ENCODE results near the gene SNRK.
A peak's percentile ranks its signal among the peaks of the same experiment; 100 is the strongest.

The SNRK gene

DNA sequence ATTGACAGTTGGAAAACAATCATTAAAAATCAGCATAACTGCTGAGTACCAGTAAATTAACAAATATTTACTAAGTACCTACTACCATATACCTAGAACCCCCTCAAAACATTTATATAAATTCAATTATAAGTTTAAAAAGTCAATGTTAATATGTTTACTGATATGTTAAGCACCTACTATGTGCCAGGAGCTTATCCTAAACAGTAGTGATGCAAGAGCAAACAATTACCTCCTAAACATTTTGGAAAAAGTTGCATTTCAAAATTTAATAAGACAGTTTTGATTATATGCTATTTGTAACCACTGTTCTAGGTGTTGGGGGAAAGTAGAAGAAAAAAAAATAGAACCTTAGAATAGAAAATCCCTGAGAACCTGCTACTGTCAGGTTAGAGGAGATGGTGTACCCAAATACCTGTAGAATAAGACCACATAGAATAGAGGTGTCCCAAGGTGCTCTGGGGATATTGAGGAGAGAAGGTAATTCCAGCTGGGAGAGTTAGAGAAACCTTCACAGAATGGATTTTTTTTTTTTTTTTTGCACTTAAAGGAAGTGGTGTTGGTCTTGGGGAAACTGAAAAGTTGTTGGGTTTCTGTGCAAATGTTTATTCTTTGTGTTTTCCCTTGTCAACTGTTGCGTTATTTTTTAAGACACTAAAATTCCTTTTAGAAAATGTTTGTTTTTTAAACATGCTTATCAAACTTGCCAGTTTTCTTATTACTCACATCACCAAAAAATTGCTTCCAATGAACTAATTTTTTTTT, 16.0 kb downstream of the SNRK start:
- ATAC-seq (replicated peaks) (peak; percentile 56), DNase-seq (no peak)
- Mint-ChIP-seq H3K36me3 (ENCODE audit: insufficient read depth) (peaks cover 55% of the 10 kb centered on the region), H3K27me3 (no peaks in the 10 kb centered on the region), H3K9me3 (no peaks in the 10 kb centered on the region), H3K4me3 (peak overlapping the region; percentile 51 to 69), H3K27ac (peak overlapping the region; percentile 39 to 54), H3K4me1 (ENCODE audit: low read depth in 2 of 2) (peaks cover 35 to 57% of the 10 kb centered on the region in 2 donors)

DNA sequence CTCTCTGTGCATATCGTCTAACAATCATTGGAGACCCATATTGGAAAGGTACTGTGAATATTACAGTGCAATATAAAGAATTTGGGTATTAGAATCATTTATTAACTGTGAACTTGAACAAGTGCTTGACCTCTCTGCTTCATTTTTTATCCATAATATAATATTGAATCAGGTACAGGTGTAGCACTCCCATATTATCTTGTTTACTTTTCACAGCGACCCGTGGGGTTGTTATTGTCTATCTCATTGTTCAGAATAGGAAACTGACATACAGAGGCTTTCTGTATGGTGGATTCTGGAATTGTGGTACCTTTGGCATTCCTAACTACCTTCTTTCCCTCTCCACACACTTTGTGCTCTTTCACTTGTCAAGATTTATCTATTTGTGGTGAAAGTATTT, 17.8 kb downstream of the SNRK start:
- peaks cover 62% of the 10 kb centered on the region for H3K36me3 Mint-ChIP-seq (ENCODE audit: insufficient read depth)
- H3K27me3 Mint-ChIP-seq = no peaks in the 10 kb centered on the region
- H3K27ac Mint-ChIP-seq = peak overlapping the region in 1 of 2 donors; percentile 54
- peak overlapping the region; percentile 17 to 25 for H3K4me3 Mint-ChIP-seq
- H3K9me3 Mint-ChIP-seq = no peaks in the 10 kb centered on the region
- peaks cover 37 to 60% of the 10 kb centered on the region in 2 donors for H3K4me1 Mint-ChIP-seq (ENCODE audit: low read depth in 2 of 2)
- DNase-seq (no peak), ATAC-seq (replicated peaks) (no peak)

DNA sequence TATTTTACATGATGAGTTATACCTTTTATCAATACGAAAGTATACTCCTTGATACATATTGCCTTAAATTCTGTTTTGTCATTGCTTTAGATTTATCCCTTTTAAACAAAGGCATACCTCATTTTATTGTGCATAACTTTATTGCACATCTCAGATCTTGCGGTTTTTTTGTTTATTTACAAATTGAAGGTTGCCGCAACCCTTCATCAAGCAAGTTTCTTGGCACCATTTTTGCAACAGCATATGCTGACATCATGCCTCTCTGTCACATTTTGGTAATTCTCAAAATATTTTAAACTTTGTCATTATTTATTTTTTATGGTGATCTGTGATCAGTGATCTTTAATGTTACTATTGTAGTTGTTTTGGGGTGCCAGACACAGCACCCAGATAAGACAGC, 20.9 kb downstream of the SNRK start:
- no peaks in the 10 kb centered on the region for H3K9me3 Mint-ChIP-seq
- peaks cover 85% of the 10 kb centered on the region for H3K36me3 Mint-ChIP-seq (ENCODE audit: insufficient read depth)
- no peak for ATAC-seq (replicated peaks)
- H3K27ac Mint-ChIP-seq = peak overlapping the region; percentile 83 to 95
- H3K4me1 Mint-ChIP-seq (ENCODE audit: low read depth in 2 of 2) = peaks cover 46 to 67% of the 10 kb centered on the region in 2 donors
- DNase-seq = no peak
- peak overlapping the region in 1 of 2 donors; percentile 75 for H3K4me3 Mint-ChIP-seq
- H3K27me3 Mint-ChIP-seq = no peaks in the 10 kb centered on the region

DNA sequence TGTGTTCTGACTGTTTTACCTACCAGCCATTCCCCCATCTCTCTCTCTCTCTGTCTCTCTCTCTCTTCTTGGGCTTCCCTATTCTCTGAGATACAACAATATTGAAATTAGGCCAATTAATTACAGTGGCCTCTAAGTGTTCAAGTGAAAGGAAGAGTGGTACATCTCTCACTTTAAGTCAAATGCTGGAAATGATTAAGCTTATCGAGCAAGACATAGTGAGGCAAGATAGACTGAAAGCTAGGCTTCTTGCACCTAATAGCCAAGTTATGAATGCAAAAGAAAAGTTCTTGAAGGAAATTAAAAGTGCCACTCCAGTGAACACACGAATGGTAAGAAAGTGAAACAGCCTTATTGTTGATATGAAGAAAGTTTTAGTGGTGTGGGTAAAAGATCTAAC, 21.3 kb downstream of the SNRK start:
- DNase-seq = no peak
- H3K36me3 Mint-ChIP-seq (ENCODE audit: insufficient read depth) = peaks cover 84% of the 10 kb centered on the region
- no peak for ATAC-seq (replicated peaks)
- H3K4me3 Mint-ChIP-seq = peak overlapping the region; percentile 28 to 75
- peak overlapping the region; percentile 83 to 95 for H3K27ac Mint-ChIP-seq
- H3K9me3 Mint-ChIP-seq = no peaks in the 10 kb centered on the region
- H3K27me3 Mint-ChIP-seq = no peaks in the 10 kb centered on the region
- peaks cover 46 to 65% of the 10 kb centered on the region in 2 donors for H3K4me1 Mint-ChIP-seq (ENCODE audit: low read depth in 2 of 2)

DNA sequence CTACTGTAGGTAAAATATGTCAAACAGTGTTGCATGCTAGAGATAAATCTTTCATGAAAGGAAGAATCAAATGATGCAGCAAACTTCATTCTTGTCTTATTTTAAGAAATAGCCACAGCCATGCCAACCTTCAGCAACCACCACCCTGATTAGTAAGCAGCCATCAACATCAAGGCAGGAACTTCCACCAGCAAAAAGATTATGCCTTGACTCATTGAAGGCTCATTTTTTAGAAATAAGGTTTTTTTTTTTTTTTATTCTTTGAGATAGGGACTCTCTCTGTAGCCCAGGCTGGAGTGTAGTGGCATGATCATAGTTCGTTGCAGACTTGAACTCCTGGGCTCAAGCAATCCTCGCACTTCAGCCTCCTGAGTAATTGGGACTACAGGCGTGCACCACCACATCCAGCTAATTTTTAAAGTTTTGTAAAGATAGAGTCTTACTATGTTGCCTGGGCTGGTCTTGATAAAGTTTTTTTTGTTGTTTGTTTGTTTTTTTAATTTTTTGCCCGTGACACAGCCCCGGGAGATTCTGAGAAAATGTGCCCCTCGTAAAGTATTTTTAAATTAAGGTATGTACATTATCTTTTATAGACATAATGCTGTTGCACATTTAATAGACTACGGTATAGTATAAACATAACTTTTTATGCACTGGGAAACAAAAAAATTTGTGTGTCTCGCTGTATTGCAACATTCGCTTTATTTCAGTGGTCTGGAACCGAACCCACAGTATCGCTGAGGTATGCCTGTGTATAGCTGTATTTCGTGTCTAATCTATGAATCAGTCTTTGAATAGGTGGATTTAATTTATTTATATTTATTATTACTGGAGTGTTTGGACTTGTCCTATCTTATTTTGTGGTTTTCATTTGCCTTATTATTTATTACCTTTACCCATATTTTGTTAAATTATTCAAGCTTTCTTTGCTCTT, 23.3 kb downstream of the SNRK start:
- Mint-ChIP-seq H3K27ac (no peak overlapping the region), H3K27me3 (no peaks in the 10 kb centered on the region), H3K4me1 (ENCODE audit: low read depth in 2 of 2) (peaks cover 37 to 58% of the 10 kb centered on the region in 2 donors), H3K36me3 (ENCODE audit: insufficient read depth) (peaks cover 73% of the 10 kb centered on the region), H3K4me3 (peak overlapping the region in 1 of 2 donors; percentile 1), H3K9me3 (no peaks in the 10 kb centered on the region)
- ATAC-seq (replicated peaks) = no peak
- DNase-seq = no peak

DNA sequence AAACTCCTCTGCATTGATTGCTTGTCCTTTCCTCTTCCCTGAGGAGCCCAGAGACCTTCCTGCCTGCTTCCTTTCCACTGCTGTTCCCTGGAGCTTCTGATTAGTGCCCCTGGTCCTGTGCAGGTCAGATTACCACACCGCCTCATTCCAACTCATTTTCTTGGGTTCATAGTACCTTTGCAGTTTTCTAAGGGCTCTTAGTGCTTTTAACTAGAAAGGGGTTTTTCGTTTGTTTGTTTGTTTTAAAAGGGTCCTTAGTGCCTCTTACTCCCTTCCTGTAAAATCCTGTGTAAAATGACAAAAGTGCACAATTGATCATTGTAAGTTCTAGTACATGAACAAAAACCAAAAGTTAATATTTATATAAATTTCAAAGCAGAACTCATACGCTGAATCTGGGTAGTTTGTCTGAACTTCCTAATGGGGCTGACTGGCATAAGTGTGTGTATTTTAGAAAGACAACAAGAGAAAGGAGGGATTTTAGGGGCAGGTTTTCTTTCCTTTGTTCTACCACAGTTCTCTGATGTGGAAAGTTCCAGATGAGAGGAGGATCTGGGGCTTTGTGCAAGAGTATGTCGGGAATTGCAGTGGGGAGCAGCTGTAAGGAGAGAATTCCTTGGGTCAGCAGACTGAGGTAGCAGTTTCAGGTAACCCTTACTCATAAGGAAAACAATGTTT, 30.6 kb downstream of the SNRK start:
- ATAC-seq (replicated peaks) (no peak), DNase-seq (no peak)
- Mint-ChIP-seq H3K9me3 (no peaks in the 10 kb centered on the region), H3K36me3 (ENCODE audit: insufficient read depth) (peaks cover 40% of the 10 kb centered on the region), H3K27me3 (no peaks in the 10 kb centered on the region), H3K4me3 (peak overlapping the region; percentile 5 to 15), H3K4me1 (ENCODE audit: low read depth in 2 of 2) (peaks cover 40 to 68% of the 10 kb centered on the region in 2 donors), H3K27ac (peak overlapping the region; percentile 67 to 87)

DNA sequence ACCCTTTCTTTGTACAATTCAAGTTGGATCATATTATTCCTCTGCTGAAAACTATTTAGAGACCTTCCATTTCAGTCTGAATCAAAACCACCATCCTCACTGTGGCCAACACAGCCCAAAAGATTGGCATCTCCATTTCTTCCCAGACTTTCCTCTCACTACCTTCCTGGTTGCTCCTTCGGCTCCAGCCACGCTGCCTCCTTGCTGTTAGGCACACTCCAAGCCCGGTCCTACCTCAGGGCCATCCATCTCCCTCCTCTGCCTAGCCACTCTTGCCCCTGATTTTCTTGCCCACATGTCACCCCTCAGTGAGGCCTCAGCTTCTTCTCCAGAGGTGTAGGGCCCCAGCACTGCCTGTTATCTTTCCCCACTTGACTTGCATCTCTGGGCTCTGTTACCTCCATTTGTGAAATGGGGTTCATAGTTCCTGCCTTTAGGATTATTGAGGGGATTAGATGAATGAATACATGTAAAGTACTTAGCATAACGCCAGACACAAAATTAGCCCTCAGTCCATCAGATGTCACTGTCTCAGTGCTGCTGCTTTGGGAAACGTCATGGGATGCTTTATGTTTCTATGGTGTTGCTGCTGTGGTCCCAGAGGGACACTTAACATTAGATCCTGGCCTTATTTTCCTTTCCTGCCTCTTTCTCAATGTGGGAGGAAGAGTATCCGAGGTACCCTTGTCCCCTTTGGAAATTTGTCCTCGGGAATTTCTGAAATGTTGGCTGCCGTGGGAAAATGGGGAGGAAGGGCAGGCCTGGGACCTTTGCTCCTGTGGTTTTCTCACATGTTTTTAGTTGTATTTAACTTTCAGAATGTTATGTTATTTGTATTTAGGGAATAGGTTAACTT, 31.3 kb downstream of the SNRK start:
- peaks cover 37 to 73% of the 10 kb centered on the region in 2 donors for H3K4me1 Mint-ChIP-seq (ENCODE audit: low read depth in 2 of 2)
- ATAC-seq (replicated peaks) (no peak), DNase-seq (no peak)
- no peaks in the 10 kb centered on the region for H3K9me3 Mint-ChIP-seq
- H3K36me3 Mint-ChIP-seq (ENCODE audit: insufficient read depth) = peaks cover 38% of the 10 kb centered on the region
- H3K27me3 Mint-ChIP-seq = no peaks in the 10 kb centered on the region
- H3K27ac Mint-ChIP-seq = peak overlapping the region; percentile 36 to 87
- peak overlapping the region; percentile 0 to 5 for H3K4me3 Mint-ChIP-seq

DNA sequence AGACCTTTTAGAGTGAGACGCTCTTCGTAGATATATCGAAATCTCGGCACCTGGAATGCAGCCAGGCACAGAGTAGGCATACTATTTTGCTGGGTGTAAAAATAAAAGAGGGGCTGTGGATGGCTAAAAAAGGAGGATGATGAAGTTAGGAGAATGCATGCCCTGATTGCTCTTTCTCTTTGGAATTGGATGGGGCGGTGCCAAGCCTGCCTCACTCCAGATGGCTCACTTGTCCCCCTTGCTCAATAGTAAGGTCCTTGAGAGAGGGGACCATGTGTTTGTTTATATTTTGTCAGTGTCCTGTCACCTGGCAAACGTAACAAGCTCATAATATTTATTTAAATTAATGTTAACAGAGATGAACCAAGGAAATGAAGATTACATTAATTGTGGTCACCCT, 33.0 kb downstream of the SNRK start:
- ATAC-seq (replicated peaks) (no peak), DNase-seq (no peak)
- Mint-ChIP-seq H3K36me3 (ENCODE audit: insufficient read depth) (peaks cover 32% of the 10 kb centered on the region), H3K4me3 (peak overlapping the region in 1 of 2 donors; percentile 60), H3K27ac (peak overlapping the region; percentile 78 to 89), H3K4me1 (ENCODE audit: low read depth in 2 of 2) (peaks cover 38 to 64% of the 10 kb centered on the region in 2 donors), H3K9me3 (no peaks in the 10 kb centered on the region), H3K27me3 (no peaks in the 10 kb centered on the region)

DNA sequence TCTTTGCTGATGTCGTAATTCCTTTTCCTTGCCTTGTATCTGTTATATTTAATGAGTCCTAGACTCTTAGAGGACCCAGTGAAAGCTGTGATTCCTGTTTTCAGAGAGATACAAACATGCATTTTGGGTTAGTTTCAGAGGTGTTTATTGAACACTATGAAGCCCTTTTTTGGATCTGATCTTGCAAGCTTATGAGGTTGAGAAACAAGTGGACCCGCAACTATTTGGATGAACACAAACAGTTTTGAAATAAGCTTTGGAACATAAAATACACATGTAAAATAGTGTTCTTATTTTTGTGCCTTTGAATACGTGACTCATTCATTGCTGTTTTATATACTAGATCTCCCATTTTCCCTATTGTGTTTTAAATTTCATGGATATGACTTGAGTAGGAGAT, 33.5 kb downstream of the SNRK start:
- H3K36me3 Mint-ChIP-seq (ENCODE audit: insufficient read depth) = peaks cover 32% of the 10 kb centered on the region
- no peaks in the 10 kb centered on the region for H3K27me3 Mint-ChIP-seq
- H3K4me3 Mint-ChIP-seq = peak overlapping the region; percentile 14 to 60
- DNase-seq = no peak
- H3K9me3 Mint-ChIP-seq = no peaks in the 10 kb centered on the region
- peaks cover 37 to 62% of the 10 kb centered on the region in 2 donors for H3K4me1 Mint-ChIP-seq (ENCODE audit: low read depth in 2 of 2)
- H3K27ac Mint-ChIP-seq = peak overlapping the region; percentile 78 to 89
- ATAC-seq (replicated peaks) = no peak

DNA sequence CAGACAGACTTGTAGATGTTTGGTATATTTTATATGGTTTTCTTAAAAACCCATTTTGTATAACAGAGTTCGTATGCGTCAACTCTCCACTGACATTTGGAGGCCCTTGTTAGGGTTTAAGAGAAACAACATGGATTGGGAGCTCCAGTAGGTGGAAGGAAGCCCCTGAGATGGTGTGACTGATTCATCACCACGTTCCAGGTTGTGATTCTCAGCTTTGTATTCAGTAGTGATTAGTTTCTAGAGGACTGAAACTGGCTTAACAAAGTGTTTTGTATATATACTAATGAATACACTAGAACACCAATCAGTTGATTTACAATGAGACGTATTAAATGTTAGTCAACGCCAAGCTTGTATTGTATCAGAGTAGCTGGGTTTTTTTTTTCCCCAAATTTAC, 33.9 kb downstream of the SNRK start:
- DNase-seq (no peak), ATAC-seq (replicated peaks) (peak; percentile 24)
- no peaks in the 10 kb centered on the region for H3K9me3 Mint-ChIP-seq
- H3K36me3 Mint-ChIP-seq (ENCODE audit: insufficient read depth) = peaks cover 36% of the 10 kb centered on the region
- no peaks in the 10 kb centered on the region for H3K27me3 Mint-ChIP-seq
- peaks cover 37 to 58% of the 10 kb centered on the region in 2 donors for H3K4me1 Mint-ChIP-seq (ENCODE audit: low read depth in 2 of 2)
- peak overlapping the region; percentile 78 to 89 for H3K27ac Mint-ChIP-seq
- peak overlapping the region; percentile 4 to 14 for H3K4me3 Mint-ChIP-seq

DNA sequence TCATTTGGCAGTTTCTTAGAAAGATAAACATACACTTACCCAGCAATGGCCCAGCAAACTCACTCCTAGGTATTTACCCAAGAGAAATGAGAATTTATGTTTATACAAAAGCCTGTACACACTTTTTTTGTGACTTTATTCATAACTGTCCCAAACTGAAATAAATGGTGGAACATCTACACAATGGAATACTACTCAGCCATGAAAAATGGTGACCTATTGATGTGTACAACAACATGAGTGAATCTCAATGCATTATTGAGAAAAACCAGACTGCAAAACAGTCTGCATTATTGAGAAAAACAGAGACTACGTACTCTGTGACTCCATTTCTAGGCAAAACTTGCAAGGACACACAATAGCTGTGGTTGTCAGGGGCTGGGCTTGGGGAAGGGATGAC, 37.2 kb downstream of the SNRK start:
- Mint-ChIP-seq H3K4me3 (no peak overlapping the region), H3K36me3 (ENCODE audit: insufficient read depth) (peaks cover 32% of the 10 kb centered on the region), H3K27me3 (no peaks in the 10 kb centered on the region), H3K9me3 (no peaks in the 10 kb centered on the region), H3K4me1 (ENCODE audit: low read depth in 2 of 2) (peaks cover 47 to 64% of the 10 kb centered on the region in 2 donors), H3K27ac (peak overlapping the region; percentile 19 to 32)
- no peak for ATAC-seq (replicated peaks)
- DNase-seq = no peak

DNA sequence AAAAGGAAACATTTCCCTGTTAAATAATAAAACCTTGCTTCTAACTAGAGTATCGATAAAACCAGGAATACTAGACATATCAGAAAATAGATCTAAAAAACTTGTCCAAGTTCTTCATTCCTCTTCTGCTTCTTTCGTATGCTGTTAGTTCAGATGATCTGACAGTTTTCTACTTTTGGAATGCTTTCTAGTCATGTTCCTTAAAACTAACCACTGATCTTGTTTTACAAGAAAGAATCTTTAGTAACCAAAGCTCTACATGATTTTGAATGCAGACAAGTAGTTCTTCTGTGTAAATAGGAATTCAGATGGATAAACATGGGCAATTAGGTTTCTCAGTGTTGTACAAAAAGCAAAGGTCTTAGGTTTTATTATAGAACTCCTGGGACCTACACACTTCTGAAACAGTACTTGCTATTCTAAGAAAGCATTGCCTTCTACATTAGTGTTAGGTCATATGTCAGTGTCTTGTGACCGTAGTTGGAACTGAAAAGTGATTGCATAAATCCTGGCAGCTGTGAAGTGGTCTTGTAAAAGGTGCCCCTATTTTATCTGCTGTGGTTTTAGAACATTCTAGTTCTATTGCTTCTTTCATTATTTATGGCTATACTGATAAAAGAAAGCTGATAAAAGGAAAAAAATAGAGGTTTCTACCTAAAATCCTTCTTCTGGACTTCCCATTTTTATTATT, 40.7 kb downstream of the SNRK start:
- Mint-ChIP-seq H3K4me3 (peak overlapping the region; percentile 48 to 54), H3K36me3 (ENCODE audit: insufficient read depth) (peaks cover 21% of the 10 kb centered on the region), H3K27me3 (no peaks in the 10 kb centered on the region), H3K27ac (peak overlapping the region; percentile 79 to 88), H3K9me3 (no peaks in the 10 kb centered on the region), H3K4me1 (ENCODE audit: low read depth in 2 of 2) (peaks cover 39 to 62% of the 10 kb centered on the region in 2 donors)
- DNase-seq (no peak), ATAC-seq (replicated peaks) (peak; percentile 66)

Measured in effector memory CD8-positive, alpha-beta T cell (primary cell).